Rectal smooth muscle tissue (tissue), 1 donor: ENCODE measurements around the gene VWA3B.

Source experiments
- H3K27ac ChIP-seq: one replicate; pipeline ENCODE4 v1.7.0; 2013; ENCODE audit warnings: low read depth, low read length, inconsistent platforms
- H3K27me3 ChIP-seq: one replicate; pipeline ENCODE4 v1.7.0; 2013; ENCODE audit warnings: low read length; ENCODE audit not compliant: control insufficient read depth, insufficient read depth
- H3K36me3 ChIP-seq: one replicate; pipeline ENCODE4 v1.7.0; 2013; ENCODE audit warnings: low read length; ENCODE audit not compliant: control insufficient read depth, insufficient read depth
- H3K4me1 ChIP-seq: one replicate; pipeline ENCODE4 v1.7.0; 2013; ENCODE audit warnings: low read length; ENCODE audit not compliant: control insufficient read depth, insufficient read depth
- H3K4me3 ChIP-seq: one replicate; pipeline ENCODE4 v1.7.0; 2013; ENCODE audit warnings: low read length
- H3K9ac ChIP-seq: one replicate; pipeline ENCODE4 v1.7.0; 2013; ENCODE audit warnings: low read length

The VWA3B gene

GRCh38 chr2:98205889-98206288 is 118.9 kb downstream of the VWA3B start:
- Histone ChIP-seq H3K4me1 (no peaks in the 10 kb centered on the region), H3K27ac (no peak overlapping the region), H3K4me3 (no peak overlapping the region), H3K9ac (no peak overlapping the region), H3K36me3 (no peaks in the 10 kb centered on the region), H3K27me3 (no peaks in the 10 kb centered on the region)

GRCh38 chr2:98212092-98213000 is 125.4 kb downstream of the VWA3B start:
- Histone ChIP-seq H3K27ac (no peak overlapping the region), H3K36me3 (no peaks in the 10 kb centered on the region), H3K4me1 (peaks cover 12% of the 10 kb centered on the region), H3K27me3 (no peaks in the 10 kb centered on the region), H3K9ac (no peak overlapping the region), H3K4me3 (no peak overlapping the region)

GRCh38 chr2:98216616-98217015 is 129.6 kb downstream of the VWA3B start:
- Histone ChIP-seq H3K27ac (no peak overlapping the region), H3K36me3 (no peaks in the 10 kb centered on the region), H3K4me3 (no peak overlapping the region), H3K27me3 (no peaks in the 10 kb centered on the region), H3K4me1 (peaks cover 10% of the 10 kb centered on the region), H3K9ac (no peak overlapping the region)

GRCh38 chr2:98219152-98219551 is 132.2 kb downstream of the VWA3B start:
- Histone ChIP-seq H3K27ac (no peak overlapping the region), H3K4me1 (no peaks in the 10 kb centered on the region), H3K4me3 (no peak overlapping the region), H3K36me3 (no peaks in the 10 kb centered on the region), H3K9ac (no peak overlapping the region), H3K27me3 (no peaks in the 10 kb centered on the region)

GRCh38 chr2:98233941-98234340 is 147.0 kb downstream of the VWA3B start:
- Histone ChIP-seq H3K27me3 (no peaks in the 10 kb centered on the region), H3K27ac (no peak overlapping the region), H3K9ac (no peak overlapping the region), H3K36me3 (no peaks in the 10 kb centered on the region), H3K4me1 (no peaks in the 10 kb centered on the region), H3K4me3 (no peak overlapping the region)

- Histone ChIP-seq H3K27me3 (no peaks in the 10 kb centered on the region), H3K4me3 (no peak overlapping the region), H3K36me3 (no peaks in the 10 kb centered on the region), H3K27ac (no peak overlapping the region), H3K9ac (no peak overlapping the region), H3K4me1 (no peaks in the 10 kb centered on the region)
Observed at GRCh38 chr2:98234776-98235175, 147.8 kb downstream of the VWA3B start.

GRCh38 chr2:98236935-98237334 is 150.0 kb downstream of the VWA3B start:
- no peak overlapping the region for H3K9ac ChIP-seq

GRCh38 chr2:98240786-98241398 is 153.9 kb downstream of the VWA3B start:
- no peaks in the 10 kb centered on the region for H3K27me3 ChIP-seq
- H3K4me1 ChIP-seq, result no peaks in the 10 kb centered on the region
- no peak overlapping the region for H3K9ac ChIP-seq
- no peak overlapping the region for H3K27ac ChIP-seq
- no peaks in the 10 kb centered on the region for H3K36me3 ChIP-seq
- no peak overlapping the region for H3K4me3 ChIP-seq

More at GRCh38 chr2:98236935-98237334, 150.0 kb downstream of the VWA3B start:
- no peaks in the 10 kb centered on the region for H3K4me1 ChIP-seq
- H3K27ac ChIP-seq, result no peak overlapping the region
- H3K27me3 ChIP-seq, result no peaks in the 10 kb centered on the region
- H3K36me3 ChIP-seq, result no peaks in the 10 kb centered on the region
- no peak overlapping the region for H3K4me3 ChIP-seq

- Histone ChIP-seq H3K4me1 (no peaks in the 10 kb centered on the region), H3K27me3 (no peaks in the 10 kb centered on the region), H3K27ac (no peak overlapping the region), H3K9ac (no peak overlapping the region), H3K4me3 (no peak overlapping the region), H3K36me3 (no peaks in the 10 kb centered on the region)
Observed at GRCh38 chr2:98241592-98241991, 154.6 kb downstream of the VWA3B start.

- Histone ChIP-seq H3K36me3 (no peaks in the 10 kb centered on the region), H3K4me3 (no peak overlapping the region), H3K9ac (no peak overlapping the region), H3K4me1 (no peaks in the 10 kb centered on the region), H3K27ac (no peak overlapping the region), H3K27me3 (no peaks in the 10 kb centered on the region)
Observed at GRCh38 chr2:98242003-98242402, 155.0 kb downstream of the VWA3B start.

- no peak overlapping the region for H3K9ac ChIP-seq
- H3K36me3 ChIP-seq, result no peaks in the 10 kb centered on the region
Observed at GRCh38 chr2:98245491-98245890, 158.5 kb downstream of the VWA3B start.

GRCh38 chr2:98247383-98247782 is 160.4 kb downstream of the VWA3B start:
- no peak overlapping the region for H3K4me3 ChIP-seq
- H3K36me3 ChIP-seq, result no peaks in the 10 kb centered on the region
- no peaks in the 10 kb centered on the region for H3K27me3 ChIP-seq
- no peaks in the 10 kb centered on the region for H3K4me1 ChIP-seq
- no peak overlapping the region for H3K27ac ChIP-seq
- no peak overlapping the region for H3K9ac ChIP-seq

More at GRCh38 chr2:98245491-98245890, 158.5 kb downstream of the VWA3B start:
- no peak overlapping the region for H3K27ac ChIP-seq
- H3K4me3 ChIP-seq, result no peak overlapping the region
- H3K27me3 ChIP-seq, result no peaks in the 10 kb centered on the region
- no peaks in the 10 kb centered on the region for H3K4me1 ChIP-seq
